Sigmoid colon (tissue), 4 donors: ENCODE measurements around the gene FAM241A.

Experiments
- POLR2AphosphoS5 ChIP-seq, 4 donors: sonication (generic); formaldehyde crosslinking; IDR thresholded peaks; one replicate each; pipeline ENCODE4 v1.6.1; 2017; ENCODE audit warnings: antibody characterized with exemption in 4 of 4
- TF ChIP-seq, protein P1 (sequence below), 4 experiments: fragments of 450-650 bp in 3 of 4; fragments of 200-600 bp in 1 of 4; IDR thresholded peaks; one replicate each; pipeline ENCODE4 v1.5.1; 2016 to 2019; ENCODE audit warnings: antibody characterized with exemption in 4 of 4, mild to moderate bottlenecking in 3 of 4, moderate library complexity in 2 of 4

DNA sequence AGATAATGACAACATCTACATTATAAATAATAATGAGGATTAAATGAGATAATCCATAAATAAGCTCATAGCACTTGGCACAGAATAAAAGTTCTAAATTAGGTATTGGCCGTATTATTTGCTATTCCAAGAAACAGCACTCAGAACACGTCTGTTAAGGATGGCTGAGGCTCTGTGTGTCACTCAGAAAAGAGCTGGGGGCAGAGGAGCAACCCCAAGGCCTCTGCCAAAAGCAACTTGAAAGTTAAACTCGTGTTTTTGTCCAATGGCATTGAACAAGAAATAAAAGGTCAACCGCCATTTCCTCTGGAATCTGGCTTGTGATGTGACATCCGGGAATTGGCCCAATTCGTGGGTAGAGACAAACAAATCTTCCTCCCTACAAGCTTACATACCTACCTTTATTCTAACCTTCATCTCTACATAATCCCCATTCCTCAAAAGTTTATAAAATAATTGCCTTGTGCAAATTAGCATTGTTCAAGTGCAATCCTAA lies 42.3 kb upstream of the FAM241A start:
- TF ChIP-seq POLR2AphosphoS5 (IDR thresholded peaks at IDR 0.05), result no peak
- TF ChIP-seq, protein P1, sequence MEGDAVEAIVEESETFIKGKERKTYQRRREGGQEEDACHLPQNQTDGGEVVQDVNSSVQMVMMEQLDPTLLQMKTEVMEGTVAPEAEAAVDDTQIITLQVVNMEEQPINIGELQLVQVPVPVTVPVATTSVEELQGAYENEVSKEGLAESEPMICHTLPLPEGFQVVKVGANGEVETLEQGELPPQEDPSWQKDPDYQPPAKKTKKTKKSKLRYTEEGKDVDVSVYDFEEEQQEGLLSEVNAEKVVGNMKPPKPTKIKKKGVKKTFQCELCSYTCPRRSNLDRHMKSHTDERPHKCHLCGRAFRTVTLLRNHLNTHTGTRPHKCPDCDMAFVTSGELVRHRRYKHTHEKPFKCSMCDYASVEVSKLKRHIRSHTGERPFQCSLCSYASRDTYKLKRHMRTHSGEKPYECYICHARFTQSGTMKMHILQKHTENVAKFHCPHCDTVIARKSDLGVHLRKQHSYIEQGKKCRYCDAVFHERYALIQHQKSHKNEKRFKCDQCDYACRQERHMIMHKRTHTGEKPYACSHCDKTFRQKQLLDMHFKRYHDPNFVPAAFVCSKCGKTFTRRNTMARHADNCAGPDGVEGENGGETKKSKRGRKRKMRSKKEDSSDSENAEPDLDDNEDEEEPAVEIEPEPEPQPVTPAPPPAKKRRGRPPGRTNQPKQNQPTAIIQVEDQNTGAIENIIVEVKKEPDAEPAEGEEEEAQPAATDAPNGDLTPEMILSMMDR (IDR thresholded peaks at IDR 0.05), result no peak
